Neuronal stem cell (in vitro differentiated cells): ENCODE results near the gene ADGRL3.
"Not testable (repeated sequence)": the region's sequence is repeated elsewhere in the genome, so short reads cannot be mapped to it uniquely, and the experiment has no call there.

Source experiments
- DNase-seq: peaks from one replicate; pipeline ENCODE4 v3.0.0-alpha.2; 2013; ENCODE audit warnings: low spot score
- H2AFZ ChIP-seq: one replicate; pipeline ENCODE4 v1.6.1; 2013; ENCODE audit warnings: mild to moderate bottlenecking, low read length, inconsistent platforms
- H2AK5ac ChIP-seq: 2 replicates; pipeline ENCODE4 v1.6.1; 2013; ENCODE audit warnings: low read depth, mild to moderate bottlenecking, inconsistent platforms, low read length, moderate library complexity, mixed read lengths
- H2BK120ac ChIP-seq: 2 replicates; pipeline ENCODE4 v1.6.1; 2013; ENCODE audit warnings: low read depth, mild to moderate bottlenecking, inconsistent platforms, low read length, moderate library complexity, mixed read lengths
- H2BK12ac ChIP-seq: one replicate; pipeline ENCODE4 v1.6.1; 2013; ENCODE audit warnings: low read length, inconsistent platforms
- H2BK15ac ChIP-seq: 2 replicates; pipeline ENCODE4 v1.6.1; 2013; ENCODE audit warnings: mild to moderate bottlenecking, low read length, inconsistent platforms, mixed read lengths
- H2BK5ac ChIP-seq: one replicate; pipeline ENCODE4 v1.6.1; 2013; ENCODE audit warnings: inconsistent platforms, mild to moderate bottlenecking, low read length, moderate library complexity
- H3K14ac ChIP-seq: one replicate; pipeline ENCODE4 v1.6.1; 2013; ENCODE audit warnings: low read length, inconsistent platforms
- H3K18ac ChIP-seq: 2 replicates; pipeline ENCODE4 v1.6.1; 2013; ENCODE audit warnings: low read length, inconsistent platforms
- H3K23ac ChIP-seq: 2 replicates; pipeline ENCODE4 v1.6.1; 2013; ENCODE audit warnings: low read depth, mild to moderate bottlenecking, mixed read lengths, low read length, inconsistent platforms; ENCODE audit not compliant: poor library complexity
- H3K27ac ChIP-seq: replicated peaks from 3 replicates; pipeline ENCODE4 v1.5.1; 2013; ENCODE audit warnings: low read length, inconsistent platforms
- H3K27me3 ChIP-seq, 3 experiments: 2 replicates each; pipeline ENCODE4 v1.6.1; 2013; ENCODE audit warnings: low read length in 3 of 3, mild to moderate bottlenecking in 2 of 3, inconsistent platforms in 1 of 3, low read depth in 1 of 3, mixed read lengths in 1 of 3, moderate library complexity in 1 of 3; ENCODE audit not compliant: control insufficient read depth in 3 of 3, insufficient read depth in 3 of 3
- H3K36me3 ChIP-seq, 2 donors: replicated peaks in 1 of 2; 2 replicates each; pipeline ENCODE4 v1.6.1; 2013; ENCODE audit warnings: low read length in 2 of 2; ENCODE audit not compliant: control insufficient read depth in 2 of 2, insufficient read depth in 2 of 2
- H3K4ac ChIP-seq: 2 replicates; pipeline ENCODE4 v1.6.1; 2013; ENCODE audit warnings: inconsistent platforms, mild to moderate bottlenecking, low read length, moderate library complexity
- H3K4me1 ChIP-seq, 2 donors: 1 replicate in 1 of 2; 2 replicates in 1 of 2; pipeline ENCODE4 v1.6.1; 2013; ENCODE audit warnings: low read length in 2 of 2, low read depth in 1 of 2; ENCODE audit not compliant: control insufficient read depth in 2 of 2, insufficient read depth in 1 of 2
- H3K4me2 ChIP-seq: one replicate; pipeline ENCODE4 v1.6.1; 2013; ENCODE audit warnings: mild to moderate bottlenecking, low read length, inconsistent platforms; ENCODE audit not compliant: insufficient read depth, poor library complexity, severe bottlenecking
- H3K4me3 ChIP-seq, 2 donors: 2 replicates each; pipeline ENCODE4 v1.5.1; 2013; ENCODE audit warnings: low read length in 2 of 2, mild to moderate bottlenecking in 2 of 2, inconsistent platforms in 1 of 2, moderate library complexity in 1 of 2
- H3K79me1 ChIP-seq: one replicate; pipeline ENCODE4 v1.6.1; 2013; ENCODE audit warnings: low read depth, mild to moderate bottlenecking, inconsistent platforms, low read length, moderate library complexity
- H3K9ac ChIP-seq: one replicate; pipeline ENCODE4 v1.6.1; 2013; ENCODE audit warnings: mild to moderate bottlenecking, low read depth, low read length, inconsistent platforms; ENCODE audit not compliant: poor library complexity
- H3K9me3 ChIP-seq, 2 donors: replicated peaks in 1 of 2; 2 replicates each; pipeline versions ENCODE3 to v1.6.1; 2013; ENCODE audit warnings: low read length in 2 of 2, mild to moderate bottlenecking in 2 of 2, inconsistent platforms in 1 of 2, low read depth in 1 of 2, mixed read lengths in 1 of 2, moderate library complexity in 1 of 2; ENCODE audit not compliant: control insufficient read depth in 2 of 2, insufficient read depth in 1 of 2
- H4K8ac ChIP-seq: one replicate; pipeline ENCODE4 v1.6.1; 2013; ENCODE audit warnings: low read depth, mild to moderate bottlenecking, inconsistent platforms, low read length, moderate library complexity
- H4K91ac ChIP-seq: one replicate; pipeline ENCODE4 v1.6.1; 2013; ENCODE audit warnings: low read length, low read depth, mild to moderate bottlenecking, inconsistent platforms; ENCODE audit not compliant: poor library complexity
- WGBS, 2 donors: extraction: QIAGEN DNeasy Blood & Tissue Kit; methylation state at CpG; one replicate each; pipeline ENCODE4 v1.1.7; 2013; ENCODE audit warnings: missing lambda C conversion rate in 2 of 2, mixed read lengths in 1 of 2; ENCODE audit not compliant: insufficient read length in 2 of 2, insufficient replicate concordance in 1 of 2; ENCODE audit errors: extremely low coverage in 2 of 2; 5-methylcytosine and 5-hydroxymethylcytosine counted together

The ADGRL3 gene

DNA sequence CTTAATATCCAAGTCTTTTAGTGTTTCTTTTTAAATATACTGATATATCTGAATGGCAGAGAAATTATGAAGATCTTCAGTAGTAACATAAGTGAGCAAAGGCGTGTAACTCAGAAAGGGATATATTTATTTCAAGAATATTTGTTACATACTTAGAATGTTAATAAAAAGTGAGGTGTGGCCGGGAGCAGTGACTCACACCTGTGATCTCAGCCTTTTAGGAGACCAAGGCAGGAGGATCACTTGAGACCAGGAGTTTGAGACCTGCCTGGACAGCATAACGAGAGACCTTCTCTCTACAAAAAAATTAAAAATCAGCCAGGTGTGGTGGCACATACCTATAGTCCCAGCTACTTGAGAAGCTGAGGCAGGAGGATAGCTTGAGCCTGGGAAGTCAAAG lies 651.0 kb downstream of the ADGRL3 start:
- no peak overlapping the region for H2BK12ac ChIP-seq
- H2BK15ac ChIP-seq, result no peak overlapping the region
- H3K14ac ChIP-seq, result no peak overlapping the region
- no CpG with 5 or more reads among the region's 3 CpGs for WGBS, 2 donors
- H3K4me3 ChIP-seq, result no peak overlapping the region
- no peak overlapping the region for H4K91ac ChIP-seq
- no peak overlapping the region for H2AK5ac ChIP-seq
- no peaks in the 10 kb centered on the region for H3K36me3 ChIP-seq
- H3K79me1 ChIP-seq, result no peaks in the 10 kb centered on the region
- H3K27me3 ChIP-seq, result no peaks in the 10 kb centered on the region
- no peak for DNase-seq
- no peak overlapping the region for H2BK5ac ChIP-seq
- H3K4me1 ChIP-seq, result peaks cover 0 to 5% of the 10 kb centered on the region in 2 donors
- H3K9me3 ChIP-seq, result no peaks in the 10 kb centered on the region
- no peak overlapping the region for H3K23ac ChIP-seq
- no peak overlapping the region for H3K27ac ChIP-seq
- no peak overlapping the region for H2BK120ac ChIP-seq
- H2AFZ ChIP-seq, result no peak overlapping the region
- H3K4me2 ChIP-seq, result no peak overlapping the region
- no peak overlapping the region for H3K18ac ChIP-seq
- no peak overlapping the region for H3K4ac ChIP-seq
- no peak overlapping the region for H3K9ac ChIP-seq
- H4K8ac ChIP-seq, result no peak overlapping the region

DNA sequence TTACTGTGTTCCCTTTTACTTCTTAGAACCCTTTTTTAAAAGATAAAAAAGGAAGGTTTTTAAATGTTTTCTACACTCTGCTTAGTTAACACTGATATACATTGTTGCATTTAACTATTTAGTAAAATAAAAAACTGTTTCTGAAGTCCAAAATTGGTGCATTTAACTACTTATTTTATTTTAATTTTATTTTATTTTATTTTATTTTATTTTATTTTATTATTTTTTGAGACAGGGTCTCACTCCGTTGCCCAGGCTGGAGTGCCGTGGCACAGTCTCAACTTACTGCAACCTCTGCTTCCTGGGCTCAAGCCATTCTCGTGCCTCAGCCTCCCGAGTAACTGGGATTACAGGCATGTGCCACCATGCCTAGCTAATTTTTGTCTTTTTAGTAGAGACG lies 652.0 kb downstream of the ADGRL3 start:
- not testable (repeated sequence) for H3K23ac ChIP-seq, H4K8ac ChIP-seq
- WGBS, 2 donors, result no CpG with 5 or more reads among the region's 5 CpGs

GRCh38 chr4:61853041-61853440 lies 652.9 kb downstream of the ADGRL3 start:
- Histone ChIP-seq H3K4ac (no peak overlapping the region), H4K91ac (no peak overlapping the region), H2AFZ (no peak overlapping the region), H3K18ac (no peak overlapping the region), H3K79me1 (no peaks in the 10 kb centered on the region), H2BK12ac (no peak overlapping the region), H2BK15ac (no peak overlapping the region), H3K27me3 (no peaks in the 10 kb centered on the region), H3K36me3 (no peaks in the 10 kb centered on the region), H3K9me3 (no peaks in the 10 kb centered on the region), H3K9ac (no peak overlapping the region), H3K23ac (no peak overlapping the region), H3K4me1 (peaks cover 0 to 6% of the 10 kb centered on the region in 2 donors), H3K4me2 (no peak overlapping the region), H4K8ac (no peak overlapping the region), H2BK120ac (no peak overlapping the region), H3K4me3 (no peak overlapping the region), H3K14ac (no peak overlapping the region), H2BK5ac (no peak overlapping the region), H2AK5ac (no peak overlapping the region), H3K27ac (no peak overlapping the region)
- WGBS, 2 donors, result no CpG with 5 or more reads among the region's 6 CpGs
- no peak for DNase-seq

More for the DNA sequence above, 652.0 kb downstream of the ADGRL3 start:
- H3K4me3 ChIP-seq, H2BK12ac ChIP-seq, H3K4me1 ChIP-seq, H2BK15ac ChIP-seq, H3K18ac ChIP-seq, H3K27ac ChIP-seq, H2BK5ac ChIP-seq, H3K9ac ChIP-seq, H3K14ac ChIP-seq, H4K91ac ChIP-seq, H3K27me3 ChIP-seq, H3K9me3 ChIP-seq, H3K79me1 ChIP-seq, H2BK120ac ChIP-seq, H2AK5ac ChIP-seq, H2AFZ ChIP-seq, DNase-seq, H3K36me3 ChIP-seq, H3K4ac ChIP-seq, H3K4me2 ChIP-seq: not testable (repeated sequence)

DNA sequence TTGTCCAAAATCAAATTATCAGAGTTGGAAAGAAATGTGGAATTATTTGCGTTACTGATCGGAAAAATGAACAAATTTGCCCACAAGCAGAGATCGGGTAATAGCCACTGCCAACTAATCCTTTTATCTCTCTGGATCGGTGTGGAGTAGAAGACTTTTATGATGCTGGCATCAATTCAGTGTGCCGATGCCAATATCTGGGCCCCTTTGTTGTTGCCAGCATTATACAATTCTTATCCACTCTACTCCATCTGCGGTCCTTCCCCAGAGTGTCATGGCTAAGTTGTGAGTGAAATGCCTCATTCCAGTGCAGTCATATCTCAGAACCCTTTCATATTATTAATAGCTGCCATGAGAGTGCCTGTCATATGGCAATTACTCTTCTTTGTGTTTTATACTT lies 660.2 kb downstream of the ADGRL3 start:
- Histone ChIP-seq H3K4me1 (peaks cover 0 to 1% of the 10 kb centered on the region in 2 donors), H2BK120ac (no peak overlapping the region), H2AFZ (no peak overlapping the region), H4K8ac (no peak overlapping the region), H3K18ac (no peak overlapping the region), H2BK12ac (no peak overlapping the region), H3K4me3 (no peak overlapping the region), H3K27ac (no peak overlapping the region), H4K91ac (no peak overlapping the region), H3K9ac (no peak overlapping the region), H2BK15ac (no peak overlapping the region), H2BK5ac (no peak overlapping the region), H3K79me1 (no peaks in the 10 kb centered on the region), H3K23ac (no peak overlapping the region), H3K14ac (no peak overlapping the region), H3K9me3 (no peaks in the 10 kb centered on the region), H3K36me3 (no peaks in the 10 kb centered on the region), H3K4me2 (no peak overlapping the region), H3K4ac (no peak overlapping the region), H2AK5ac (no peak overlapping the region), H3K27me3 (no peaks in the 10 kb centered on the region)
- DNase-seq, result no peak
- no CpG with 5 or more reads among the region's 6 CpGs for WGBS, 2 donors
